Measurements from ENCODE around the gene ADNP. TPM values are rescaled to one million over a fixed set of nuclear protein-coding genes. Genes with fewer than 3 reads are reported as not detected.

ADNP gene
- polyA plus RNA-seq, 1 donor (not counting 4 experiments of a cell fraction or from before 2014, with no cell fraction given), result 29.3 TPM

- Histone ChIP-seq H3K4me2 (ENCODE audit: control insufficient read depth, extremely low read depth, insufficient read depth, low read depth, low read length) (no peak overlapping the region), H2AFZ (ENCODE audit: control insufficient read depth, low read length) (no peak overlapping the region), H3K9me1 (ENCODE audit: control insufficient read depth, extremely low read depth, insufficient read depth, low read length) (no peaks in the 10 kb centered on the region), H3K9me3 (ENCODE audit: control insufficient read depth, low read depth, low read length) (no peaks in the 10 kb centered on the region), H3K27me3 (ENCODE audit: control insufficient read depth, extremely low read depth, insufficient read depth, low read length) (no peaks in the 10 kb centered on the region), H4K20me1 (ENCODE audit: control insufficient read depth, extremely low read depth, insufficient read depth, low read length) (no peaks in the 10 kb centered on the region), H3K4me1 (ENCODE audit: control insufficient read depth, extremely low read depth, insufficient read depth, low read length) (no peaks in the 10 kb centered on the region), H3K9ac (ENCODE audit: control insufficient read depth, extremely low read depth, insufficient read depth, low read length) (no peak overlapping the region), H3K4me3 (ENCODE audit: control insufficient read depth in 2 of 3, extremely low read depth in 1 of 3, insufficient read depth in 2 of 3, low read depth in 1 of 3, low read length in 3 of 3) (no peak overlapping the region), H3K79me2 (ENCODE audit: control insufficient read depth, insufficient read depth, low read length) (peaks cover 39% of the 10 kb centered on the region), H3K36me3 (ENCODE audit: control insufficient read depth in 2 of 2, extremely low read depth in 1 of 2, insufficient read depth in 2 of 2, low read length in 2 of 2) (peaks cover 28 to 45% of the 10 kb centered on the region in 2 experiments), H3K27ac (ENCODE audit: control insufficient read depth, insufficient read depth, low read length) (no peak overlapping the region)
- FAIRE-seq, result no peak
- DNase-seq (ENCODE audit: low read depth, low spot score), result no peak
- TF ChIP-seq CTCF (optimal IDR thresholded peaks at IDR 0.05 in 1 of 3, IDR thresholded peaks at IDR 0.05 in 1 of 3, conservative IDR thresholded peaks at IDR 0.05 in 1 of 3; ENCODE audit: extremely low read depth in 1 of 3, insufficient read depth in 2 of 3, low read length in 3 of 3) (no peak), EZH2 (IDR thresholded peaks at IDR 0.05; ENCODE audit: low read length) (no peak)
- dilution Hi-C loops (cut with MboI; ENCODE audit: extremely low pct_ligation_motif_present, low sequenced_read_pairs), result no loop called here
These were observed 17.0 kb upstream of the ADNP start for GRCh38 chr20:50948132-50948785.

DNA sequence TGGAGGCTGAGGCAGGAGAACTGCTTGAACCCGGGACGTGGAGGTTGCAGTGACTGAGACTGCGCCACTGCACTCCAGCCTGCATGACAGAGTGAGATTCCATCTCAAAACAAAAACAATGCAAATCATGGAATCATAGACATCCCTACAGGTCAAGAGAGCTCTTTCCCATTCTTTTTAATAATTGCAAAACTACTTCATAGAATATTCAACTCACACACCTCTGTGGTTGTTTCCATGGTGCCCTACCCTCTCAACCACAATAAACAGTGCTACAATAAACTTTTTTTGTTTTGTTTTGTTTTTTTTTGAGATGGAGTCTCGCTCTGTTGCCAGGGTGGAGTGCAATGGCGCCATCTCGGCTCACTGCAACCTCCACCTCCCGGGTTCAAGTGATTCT lies 11.8 kb upstream of the ADNP start:
- Histone ChIP-seq H3K4me3 (ENCODE audit: control insufficient read depth in 2 of 3, extremely low read depth in 1 of 3, insufficient read depth in 2 of 3, low read depth in 1 of 3, low read length in 3 of 3) (no peak overlapping the region), H3K79me2 (ENCODE audit: control insufficient read depth, insufficient read depth, low read length) (peaks cover 2% of the 10 kb centered on the region), H3K4me2 (ENCODE audit: control insufficient read depth, extremely low read depth, insufficient read depth, low read depth, low read length) (no peak overlapping the region), H2AFZ (ENCODE audit: control insufficient read depth, low read length) (no peak overlapping the region), H3K27ac (ENCODE audit: control insufficient read depth, insufficient read depth, low read length) (no peak overlapping the region), H3K9me3 (ENCODE audit: control insufficient read depth, low read depth, low read length) (no peaks in the 10 kb centered on the region), H3K4me1 (ENCODE audit: control insufficient read depth, extremely low read depth, insufficient read depth, low read length) (peaks cover 2% of the 10 kb centered on the region), H3K9me1 (ENCODE audit: control insufficient read depth, extremely low read depth, insufficient read depth, low read length) (no peaks in the 10 kb centered on the region), H4K20me1 (ENCODE audit: control insufficient read depth, extremely low read depth, insufficient read depth, low read length) (no peaks in the 10 kb centered on the region), H3K36me3 (ENCODE audit: control insufficient read depth in 2 of 2, extremely low read depth in 1 of 2, insufficient read depth in 2 of 2, low read length in 2 of 2) (peaks cover 15 to 37% of the 10 kb centered on the region in 2 experiments), H3K9ac (ENCODE audit: control insufficient read depth, extremely low read depth, insufficient read depth, low read length) (no peak overlapping the region), H3K27me3 (ENCODE audit: control insufficient read depth, extremely low read depth, insufficient read depth, low read length) (no peaks in the 10 kb centered on the region)
- dilution Hi-C loops (cut with MboI; ENCODE audit: extremely low pct_ligation_motif_present, low sequenced_read_pairs), result no loop called here
- FAIRE-seq (no peak), DNase-seq (ENCODE audit: low read depth, low spot score) (no peak)
- TF ChIP-seq CTCF (optimal IDR thresholded peaks at IDR 0.05 in 1 of 3, IDR thresholded peaks at IDR 0.05 in 1 of 3, conservative IDR thresholded peaks at IDR 0.05 in 1 of 3; ENCODE audit: extremely low read depth in 1 of 3, insufficient read depth in 2 of 3, low read length in 3 of 3) (no peak), EZH2 (IDR thresholded peaks at IDR 0.05; ENCODE audit: low read length) (no peak)
